Testis (tissue), 3 donors: Measurements from ENCODE around the gene BTBD2. TPM values are rescaled to one million over a fixed set of nuclear protein-coding genes. Genes with fewer than 3 reads are reported as not detected.
A peak's percentile ranks its signal among the peaks of the same experiment; 100 is the strongest.

Experiments used
- DNase-seq: peaks from one replicate; pipeline ENCODE4 v3.0.0-alpha.2; 2019
- H3K27ac ChIP-seq, 2 donors: fragments of 200-600 bp; sonication (generic); one replicate each; pipeline ENCODE4 v1.5.1; 2019
- H3K27me3 ChIP-seq: fragments of 200-600 bp; sonication (generic); one replicate; pipeline ENCODE4 v1.5.1; 2019
- H3K36me3 ChIP-seq: fragments of 200-600 bp; sonication (generic); one replicate; pipeline ENCODE4 v1.5.1; 2017; ENCODE audit warnings: low read depth; ENCODE audit errors: missing control alignments
- H3K4me1 ChIP-seq: fragments of 200-600 bp; sonication (generic); one replicate; pipeline ENCODE4 v1.5.1; 2019
- H3K4me3 ChIP-seq, 2 donors: fragments of 200-600 bp; sonication (generic); one replicate each; pipeline ENCODE4 v1.5.1; 2017 to 2019
- H3K9me3 ChIP-seq: fragments of 200-600 bp; sonication (generic); one replicate; pipeline ENCODE4 v1.5.1; 2017
- POLR2A ChIP-seq: fragments of 450-650 bp; IDR thresholded peaks from one replicate; pipeline ENCODE4 v1.6.1; 2017; ENCODE audit warnings: antibody characterized with exemption, mild to moderate bottlenecking, moderate library complexity
- WGBS, 2 donors: methylation state at CpG; one replicate each; pipeline ENCODE4 v1.1.5; 2018; 5-methylcytosine and 5-hydroxymethylcytosine counted together
- intact Hi-C: fragments of 100-400 bp; cut with DNase I; formaldehyde crosslinking; loops from one replicate; pipeline ENCODE4 v1.15.1; 2023; ENCODE audit warnings: low total_unique reads
- polyA plus RNA-seq: library from polyadenylated mRNA; stranded (reverse); fragments of 350-450 nt; fragmentation: Illumina TruSeq; extraction: RNeasy Lipid Tissue Mini Kit (QIAGEN cat#74804); gene quantifications from one replicate; pipeline ENCODE4 v1.2.3, GENCODE V29; 2014; ENCODE audit warnings: low read depth, low replicate concordance; ENCODE audit not compliant: insufficient read depth
- total RNA-seq, 2 donors: library from RNA; depleted of rRNA; stranded (reverse); fragments of >200 nt; gene quantifications; one replicate each; pipeline ENCODE4 v1.2.3, GENCODE V29; 2016
- TF ChIP-seq, protein P1 (sequence below), 3 experiments: fragments of 450-650 bp in 2 of 3; fragments of 200-600 bp in 1 of 3; sonication (generic) in 1 of 3; IDR thresholded peaks; one replicate each; pipeline ENCODE4 v1.5.1; 2016 to 2019; ENCODE audit warnings: antibody characterized with exemption in 3 of 3, mild to moderate bottlenecking in 2 of 3, moderate library complexity in 1 of 3

Gene BTBD2
- total and polyA plus RNA-seq, 3 donors from 2014 or later: 43.2 to 117 (median 61.1) TPM

DNA sequence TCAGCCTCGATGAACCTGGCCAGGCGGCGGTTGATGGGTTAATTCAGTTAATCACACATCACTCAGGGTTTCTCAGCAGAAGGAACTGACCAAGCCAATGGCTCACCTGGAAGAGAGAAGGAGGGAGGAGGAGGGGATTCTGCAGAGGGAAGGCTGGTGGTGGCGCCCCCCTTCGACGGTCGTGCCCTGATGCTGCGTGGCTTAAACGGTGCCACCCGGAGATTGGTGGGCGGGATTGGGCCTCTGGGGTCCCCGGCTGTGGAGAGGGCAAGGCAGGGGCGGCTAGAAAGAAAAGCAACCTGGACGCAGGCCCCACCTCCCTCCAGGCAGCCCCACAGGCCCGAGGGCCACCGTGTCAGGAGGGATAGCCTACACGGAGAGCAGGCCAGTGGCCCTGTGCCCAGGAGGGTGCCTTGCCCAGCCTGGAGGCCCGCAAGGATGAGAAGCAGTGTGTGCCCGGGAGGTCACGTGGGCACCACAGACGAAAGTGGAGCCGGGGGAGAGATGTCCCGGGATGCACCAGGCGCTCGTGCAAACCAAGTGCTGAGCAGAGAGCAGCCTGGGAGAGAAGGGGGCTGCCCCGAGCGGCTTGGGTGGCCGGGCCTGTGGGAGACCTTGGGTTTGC lies 58.5 kb downstream of the BTBD2 start:
- intact Hi-C loops: no loop called here
- TF ChIP-seq POLR2A: no peak
- TF ChIP-seq, protein P1, sequence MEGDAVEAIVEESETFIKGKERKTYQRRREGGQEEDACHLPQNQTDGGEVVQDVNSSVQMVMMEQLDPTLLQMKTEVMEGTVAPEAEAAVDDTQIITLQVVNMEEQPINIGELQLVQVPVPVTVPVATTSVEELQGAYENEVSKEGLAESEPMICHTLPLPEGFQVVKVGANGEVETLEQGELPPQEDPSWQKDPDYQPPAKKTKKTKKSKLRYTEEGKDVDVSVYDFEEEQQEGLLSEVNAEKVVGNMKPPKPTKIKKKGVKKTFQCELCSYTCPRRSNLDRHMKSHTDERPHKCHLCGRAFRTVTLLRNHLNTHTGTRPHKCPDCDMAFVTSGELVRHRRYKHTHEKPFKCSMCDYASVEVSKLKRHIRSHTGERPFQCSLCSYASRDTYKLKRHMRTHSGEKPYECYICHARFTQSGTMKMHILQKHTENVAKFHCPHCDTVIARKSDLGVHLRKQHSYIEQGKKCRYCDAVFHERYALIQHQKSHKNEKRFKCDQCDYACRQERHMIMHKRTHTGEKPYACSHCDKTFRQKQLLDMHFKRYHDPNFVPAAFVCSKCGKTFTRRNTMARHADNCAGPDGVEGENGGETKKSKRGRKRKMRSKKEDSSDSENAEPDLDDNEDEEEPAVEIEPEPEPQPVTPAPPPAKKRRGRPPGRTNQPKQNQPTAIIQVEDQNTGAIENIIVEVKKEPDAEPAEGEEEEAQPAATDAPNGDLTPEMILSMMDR (IDR thresholded peaks at IDR 0.05): no peak
- WGBS, 2 donors: 70 to 77% methylated on average over 20 to 28 of the region's 28 CpGs
- no peak overlapping the region for H3K27ac ChIP-seq
- no peaks in the 10 kb centered on the region for H3K9me3 ChIP-seq
- no peaks in the 10 kb centered on the region for H3K36me3 ChIP-seq
- peak; percentile 51 for DNase-seq
- no peaks in the 10 kb centered on the region for H3K27me3 ChIP-seq
- H3K4me3 ChIP-seq: no peak overlapping the region
- no peaks in the 10 kb centered on the region for H3K4me1 ChIP-seq

DNA sequence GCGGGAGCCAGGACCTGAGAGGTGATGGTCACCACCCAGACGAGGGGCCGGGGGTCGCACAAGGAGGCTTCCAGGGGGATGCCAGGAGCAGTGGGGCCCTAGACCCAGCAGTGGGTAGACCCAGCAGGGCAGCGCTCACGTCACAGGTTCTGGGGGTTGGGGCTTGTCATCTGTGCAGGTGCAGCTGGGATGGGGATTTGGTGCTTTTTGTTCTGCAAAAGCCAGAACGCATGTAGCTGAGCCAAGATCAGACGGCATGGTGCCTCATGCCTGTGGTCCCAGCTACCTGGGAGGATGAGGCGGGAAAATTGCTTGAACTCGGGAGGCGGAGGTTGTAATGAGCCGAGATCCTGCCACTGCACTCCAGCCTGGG lies 59.4 kb downstream of the BTBD2 start:
- TF ChIP-seq, protein P1 (IDR thresholded peaks at IDR 0.05): no peak
- TF ChIP-seq POLR2A: no peak
- Histone ChIP-seq H3K27me3 (no peaks in the 10 kb centered on the region), H3K36me3 (no peaks in the 10 kb centered on the region), H3K9me3 (no peaks in the 10 kb centered on the region), H3K4me3 (no peak overlapping the region), H3K27ac (no peak overlapping the region), H3K4me1 (no peaks in the 10 kb centered on the region)
- DNase-seq: no peak
- intact Hi-C loops: no loop called here
- WGBS, 2 donors: 84 to 87% methylated on average over 11 to 12 of the region's 12 CpGs

DNA sequence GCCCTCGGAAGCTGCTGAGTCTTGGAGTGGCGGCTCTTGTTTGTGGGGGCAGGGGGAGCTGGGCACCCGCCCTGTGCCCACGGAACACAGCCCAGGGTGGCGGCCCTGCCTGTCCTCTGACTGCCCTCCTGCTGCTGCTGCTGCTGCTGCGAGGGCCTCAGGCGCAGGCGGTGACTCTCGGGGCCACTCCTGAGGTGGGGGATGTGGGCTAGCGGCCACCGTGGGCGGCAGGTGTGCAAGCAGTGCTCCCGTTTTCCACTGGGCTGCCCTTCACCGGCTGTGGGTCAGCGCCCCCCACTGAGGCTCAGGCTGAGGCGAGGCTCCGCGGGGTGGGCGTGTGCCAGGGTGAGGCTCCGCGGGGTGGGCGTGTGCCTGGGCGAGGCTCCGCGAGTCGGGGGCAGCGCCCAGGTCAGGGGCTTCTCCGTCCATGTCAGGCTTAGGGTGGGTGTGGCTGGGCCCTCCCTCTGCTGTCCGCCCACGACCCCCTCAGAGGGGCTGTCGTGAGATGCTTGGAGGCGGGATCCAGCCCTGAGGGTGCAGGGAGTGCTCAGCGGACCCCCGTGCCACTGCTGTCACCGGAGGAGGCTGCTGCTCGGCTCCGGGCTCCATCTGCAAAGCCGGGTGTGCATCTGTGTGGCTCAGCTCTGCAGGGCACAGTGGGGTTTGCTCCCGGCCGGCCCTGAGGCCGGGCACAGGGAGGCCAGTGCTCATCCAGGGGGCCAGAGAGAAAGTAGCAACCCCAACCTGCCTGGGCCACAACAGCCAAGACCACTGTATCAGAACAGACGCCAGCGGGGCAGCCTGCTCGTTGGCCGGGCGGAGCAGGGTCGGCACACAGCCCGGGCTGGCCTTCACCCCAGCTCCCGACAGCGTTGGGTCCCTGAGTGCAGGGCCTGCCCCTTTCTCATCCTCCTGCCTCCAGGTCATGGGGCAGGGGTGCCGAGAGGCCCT lies 60.1 kb downstream of the BTBD2 start:
- Histone ChIP-seq H3K9me3 (no peaks in the 10 kb centered on the region), H3K27ac (no peak overlapping the region), H3K27me3 (no peaks in the 10 kb centered on the region), H3K36me3 (no peaks in the 10 kb centered on the region), H3K4me1 (no peaks in the 10 kb centered on the region), H3K4me3 (no peak overlapping the region)
- TF ChIP-seq POLR2A: no peak
- TF ChIP-seq, protein P1 (IDR thresholded peaks at IDR 0.05): no peak
- no peak for DNase-seq
- intact Hi-C loops: no loop called here
- WGBS, 2 donors: 76 to 91% methylated on average over 4 to 42 of the region's 51 CpGs

DNA sequence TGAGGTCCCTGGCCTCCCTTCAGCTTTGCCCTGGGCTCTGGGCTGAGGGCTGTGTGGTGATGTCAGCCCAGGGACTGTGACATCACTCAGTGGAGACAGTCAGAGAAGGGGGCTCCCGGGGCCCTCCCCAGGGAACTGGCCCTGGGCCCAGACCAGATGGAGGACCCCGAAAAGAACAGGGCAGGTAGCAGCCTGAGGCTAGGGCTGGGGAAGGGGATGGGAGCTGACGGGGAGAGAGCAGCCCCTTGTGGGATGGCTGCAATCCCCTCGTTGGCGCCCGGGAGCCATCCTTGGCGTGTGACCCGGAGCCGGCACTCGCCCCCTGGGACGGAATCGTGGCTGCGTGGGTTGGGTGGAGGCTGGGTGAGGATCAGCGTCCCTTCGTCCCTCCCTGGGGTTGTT lies 61.0 kb downstream of the BTBD2 start:
- 82 to 93% methylated on average over 9 to 15 of the region's 15 CpGs for WGBS, 2 donors
- TF ChIP-seq, protein P1 (IDR thresholded peaks at IDR 0.05): no peak
- TF ChIP-seq POLR2A: no peak
- Histone ChIP-seq H3K9me3 (no peaks in the 10 kb centered on the region), H3K4me3 (no peak overlapping the region), H3K27ac (no peak overlapping the region), H3K36me3 (no peaks in the 10 kb centered on the region), H3K27me3 (no peaks in the 10 kb centered on the region), H3K4me1 (no peaks in the 10 kb centered on the region)
- no peak for DNase-seq
- intact Hi-C loops: no loop called here
